Muscle of arm (tissue), 12 donors: ENCODE measurements around the gene AKR1B15. TPM values are rescaled to one million over a fixed set of nuclear protein-coding genes. Genes with fewer than 3 reads are reported as not detected.
A peak's percentile ranks its signal among the peaks of the same experiment; 100 is the strongest.
"Not testable (repeated sequence)": the region's sequence is repeated elsewhere in the genome, so short reads cannot be mapped to it uniquely, and the experiment has no call there.

Source experiments
- DNase-seq: peaks from one replicate; pipeline ENCODE4 v3.0.0-alpha.2; 2013
- polyA plus RNA-seq, 12 donors: library from polyadenylated mRNA; unstranded; fragments of 120-200 nt; gene quantifications; one replicate each; pipeline ENCODE4 v1.2.1, GENCODE V29; 2013; ENCODE audit not compliant: insufficient read length in 12 of 12

AKR1B15 gene
- polyA plus RNA-seq, 12 donors, result 0.18 to 0.74 (median 0.30) TPM; not detected in 3

DNA sequence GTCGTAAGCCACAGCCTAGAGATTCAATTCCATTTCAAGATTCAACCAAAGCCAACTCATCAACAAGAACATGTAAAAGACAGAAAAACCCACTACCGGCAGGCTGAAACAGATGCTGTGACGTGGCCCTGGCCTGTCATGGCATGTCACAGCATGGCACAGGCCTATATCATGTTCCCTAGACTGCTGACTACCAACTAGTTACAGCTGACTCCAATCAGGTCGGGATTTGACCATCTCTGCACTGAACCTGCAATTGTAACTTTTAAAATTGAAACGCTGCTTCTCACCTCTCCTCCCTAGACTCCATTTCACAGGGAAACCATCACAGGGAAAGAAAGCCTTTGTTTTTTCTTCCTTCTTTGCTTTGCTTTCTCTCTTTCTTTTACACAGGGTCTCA is 12.7 kb downstream of the AKR1B15 start:
- DNase-seq, result not testable (repeated sequence)

GRCh38 chr7:134562136-134562535 is 13.2 kb downstream of the AKR1B15 start:
- no peak for DNase-seq

DNA sequence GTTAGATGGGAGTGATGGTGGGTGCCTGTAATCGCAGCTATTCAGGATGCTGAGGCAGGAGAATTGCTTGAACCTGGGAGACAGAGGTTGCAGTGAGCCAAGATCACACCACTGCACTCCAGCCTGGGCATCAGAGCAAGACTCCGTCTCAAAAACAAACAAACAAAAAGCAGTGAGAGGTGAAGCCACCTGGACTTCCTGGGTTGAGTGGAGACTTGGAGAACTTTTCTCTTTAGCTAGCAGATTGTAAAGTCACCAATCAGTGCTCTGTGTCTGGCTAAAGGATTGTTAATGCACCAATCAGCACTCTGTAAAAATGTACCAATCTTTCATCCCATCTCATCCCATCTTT is 14.5 kb downstream of the AKR1B15 start:
- not testable (repeated sequence) for DNase-seq

- DNase-seq, result no peak
Measured at GRCh38 chr7:134565643-134566136, 16.8 kb downstream of the AKR1B15 start.

- DNase-seq, result no peak
Measured at GRCh38 chr7:134567368-134567767, 18.5 kb downstream of the AKR1B15 start.

DNA sequence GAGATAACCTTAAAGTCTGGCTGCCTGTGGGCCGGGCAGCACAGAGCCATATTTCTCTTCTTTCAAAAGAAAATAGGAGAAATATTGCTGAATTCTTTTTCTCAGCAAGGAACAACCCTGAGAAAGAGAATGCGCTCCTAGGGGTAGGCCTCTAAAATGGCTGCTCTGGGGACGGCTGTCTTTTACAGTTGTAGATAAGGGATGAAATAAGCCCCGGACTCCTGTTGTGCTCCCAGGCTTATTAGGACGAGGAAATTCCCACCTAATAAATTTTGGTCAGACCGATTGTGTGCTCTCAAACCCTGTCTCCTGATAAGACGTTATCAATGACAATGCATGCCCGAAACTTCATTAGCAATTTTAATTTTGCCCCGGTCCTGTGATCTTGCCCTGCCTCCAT is 21.1 kb downstream of the AKR1B15 start:
- DNase-seq, result not testable (repeated sequence)

DNA sequence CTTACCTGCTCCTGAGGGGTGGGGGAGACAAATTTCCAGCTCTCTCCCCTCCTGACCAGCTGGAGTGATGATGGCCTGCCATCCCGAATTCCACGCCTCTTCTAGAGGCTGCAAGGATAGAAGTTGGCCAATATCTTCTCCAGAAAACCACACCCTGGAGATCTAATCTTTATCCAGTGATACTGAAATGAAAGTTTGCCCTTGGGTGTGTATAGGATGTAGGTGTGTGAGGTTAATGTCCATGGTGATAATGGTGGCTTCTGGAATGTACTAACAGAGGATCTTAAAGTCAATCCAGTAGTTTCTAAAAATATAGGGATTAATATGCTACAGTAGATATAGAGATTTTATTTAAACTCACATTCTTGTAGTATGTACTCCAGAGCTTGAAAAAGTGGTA is 22.2 kb downstream of the AKR1B15 start:
- no peak for DNase-seq

DNA sequence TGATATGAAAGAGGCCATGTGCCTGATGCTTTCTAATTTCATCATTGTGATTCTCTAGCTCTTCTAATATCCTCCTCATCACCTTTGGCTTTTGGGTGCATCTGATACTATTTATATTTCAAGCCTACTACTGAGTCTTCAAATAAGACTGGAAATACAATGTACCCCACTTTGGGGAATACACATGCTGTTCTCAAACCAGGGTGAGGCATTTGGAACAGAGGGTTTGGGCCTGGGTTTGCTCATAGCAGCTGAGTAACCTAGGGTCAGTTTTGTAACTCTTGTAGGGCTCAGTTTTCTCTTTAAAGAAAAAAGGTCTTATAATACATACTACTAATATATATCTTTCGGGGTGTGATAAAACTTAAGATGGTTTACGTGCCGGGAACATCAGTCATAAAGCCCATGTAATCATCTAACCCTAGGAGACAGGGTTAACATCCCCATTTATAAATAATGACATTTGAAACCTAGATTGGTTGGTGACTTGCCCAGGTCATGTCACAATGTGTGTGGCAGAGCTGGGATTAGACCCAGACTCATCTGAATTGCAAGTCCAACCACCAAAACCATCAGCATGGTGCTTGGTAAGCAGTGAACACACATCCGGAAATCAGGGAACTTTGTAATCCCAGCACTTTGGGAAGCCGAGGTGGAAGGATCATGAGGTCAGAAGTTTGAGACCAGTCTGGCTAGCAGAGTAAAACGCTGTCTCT is 23.0 kb downstream of the AKR1B15 start:
- DNase-seq, result no peak

GRCh38 chr7:134574322-134574721 is 25.4 kb downstream of the AKR1B15 start:
- no peak for DNase-seq

DNA sequence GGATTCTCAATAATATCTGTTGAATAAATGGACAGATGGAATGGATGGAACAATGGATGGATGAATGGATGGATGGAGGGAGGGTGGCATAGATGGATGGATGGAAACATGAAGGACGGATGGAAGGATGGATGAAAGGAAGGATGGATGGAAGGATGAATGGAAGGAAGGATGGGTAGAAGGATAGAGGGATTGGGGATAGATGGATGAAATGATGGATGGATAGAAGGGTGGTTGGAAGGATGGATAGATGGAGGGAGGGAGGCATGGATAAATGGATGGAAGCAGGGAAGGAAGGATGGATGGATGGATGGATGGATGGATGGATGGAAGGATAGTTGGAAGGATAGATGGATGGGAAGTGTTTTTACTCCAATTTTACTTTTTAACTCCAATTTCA is 35.4 kb downstream of the AKR1B15 start:
- no peak for DNase-seq

DNA sequence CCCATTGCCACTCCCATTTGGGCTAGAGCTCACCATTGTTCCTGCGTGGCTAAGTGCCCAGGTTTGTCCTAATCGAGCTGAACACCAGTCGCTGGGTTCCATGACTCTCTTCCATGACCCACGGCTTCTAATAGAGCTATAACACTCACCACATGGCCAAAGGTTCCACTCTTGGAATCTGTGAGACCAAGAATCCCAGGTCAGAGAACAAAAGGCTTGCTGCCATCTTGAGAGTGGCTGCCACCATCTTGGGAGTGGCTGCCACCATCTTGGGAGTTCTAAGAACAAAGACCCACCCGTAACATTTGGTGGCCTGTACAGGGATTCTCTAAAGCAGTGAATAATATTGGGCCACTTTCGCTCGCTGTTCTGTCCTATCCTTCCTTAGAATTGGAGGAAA is 37.0 kb downstream of the AKR1B15 start:
- DNase-seq, result no peak

- DNase-seq, result no peak
Measured at GRCh38 chr7:134587750-134588149, 38.8 kb downstream of the AKR1B15 start.

DNA sequence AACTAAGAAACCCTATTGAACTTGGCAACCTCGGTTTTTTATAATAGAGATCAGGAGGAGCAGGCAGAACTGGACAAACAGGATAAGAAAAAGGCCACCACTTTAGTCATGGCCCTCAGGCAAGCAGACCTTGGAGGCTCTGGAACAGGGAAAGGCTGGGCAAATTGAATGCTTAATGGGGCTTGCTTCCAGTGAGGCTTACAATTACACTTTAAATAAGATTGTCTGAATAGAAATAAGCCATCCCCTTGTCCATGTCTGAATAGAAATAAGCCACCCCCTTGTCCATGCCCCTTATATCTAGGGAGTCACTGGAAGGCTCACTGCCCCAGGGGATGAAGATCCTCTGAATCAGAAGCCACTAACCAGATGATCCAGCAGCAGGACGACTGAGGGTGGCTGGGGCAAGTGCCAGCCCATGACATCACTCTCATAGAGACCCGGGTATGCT is 40.6 kb downstream of the AKR1B15 start:
- DNase-seq, result no peak

DNA sequence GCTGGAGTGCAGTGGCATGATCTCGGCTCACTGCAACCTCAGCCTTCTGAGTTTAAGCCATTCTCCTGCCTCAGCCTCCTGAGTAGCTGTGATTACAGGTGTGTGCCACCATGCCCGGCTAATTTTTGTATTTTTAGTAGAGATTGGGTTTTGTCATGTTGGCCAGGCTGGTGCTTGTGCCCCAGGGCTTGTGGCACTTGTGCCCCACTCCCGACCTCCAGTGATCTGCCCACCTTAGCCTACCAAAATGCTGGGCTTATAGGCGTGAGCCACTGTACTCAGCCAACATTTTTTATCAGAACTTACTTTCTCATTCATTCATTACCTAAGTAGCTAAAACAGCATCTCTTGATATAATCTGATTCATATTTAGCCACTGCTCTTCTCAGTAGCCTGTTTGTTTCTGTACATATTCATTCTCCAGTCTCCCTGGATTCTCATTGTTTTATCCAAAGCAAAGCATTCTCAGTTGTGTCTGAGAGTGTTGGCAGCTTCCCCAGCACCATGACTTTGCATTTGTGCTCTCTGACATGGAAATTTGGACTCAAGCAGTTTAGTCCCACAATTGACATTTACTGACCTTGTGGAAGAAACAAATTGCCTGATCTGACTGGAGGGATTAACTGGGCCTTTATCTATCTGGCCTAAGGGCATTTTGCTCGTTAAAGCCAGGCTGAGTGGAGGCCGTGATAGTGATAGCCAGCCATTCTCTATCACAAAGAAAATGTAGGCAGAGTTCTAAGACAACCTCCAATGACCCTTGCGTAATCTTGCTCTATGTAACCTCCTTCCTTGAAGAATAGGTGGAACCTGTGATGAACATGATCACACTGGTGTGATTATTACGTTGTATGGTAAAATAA is 44.9 kb downstream of the AKR1B15 start:
- peak; percentile 41 for DNase-seq

DNA sequence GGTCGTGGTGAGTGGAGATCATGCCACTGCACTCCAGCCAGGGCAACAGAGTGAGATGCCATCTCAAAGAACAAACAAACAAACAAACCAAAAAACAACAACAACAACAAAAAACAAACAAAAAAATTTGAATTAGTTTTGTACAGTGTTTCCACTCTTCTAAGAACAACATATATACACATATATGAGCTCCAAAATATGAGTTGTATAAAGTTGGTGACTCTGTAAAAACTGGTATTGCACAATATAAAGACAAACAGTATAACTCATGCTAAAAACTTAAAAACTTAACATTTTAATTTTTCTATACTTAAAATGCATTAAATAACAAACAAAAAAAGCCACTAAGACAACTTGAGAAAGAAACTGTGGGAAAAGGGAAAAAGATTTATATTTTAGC is 46.0 kb downstream of the AKR1B15 start:
- no peak for DNase-seq

GRCh38 chr7:134599371-134599770 is 50.5 kb downstream of the AKR1B15 start:
- no peak for DNase-seq

- no peak for DNase-seq
Measured at GRCh38 chr7:134601459-134601858, 52.5 kb downstream of the AKR1B15 start.

DNA sequence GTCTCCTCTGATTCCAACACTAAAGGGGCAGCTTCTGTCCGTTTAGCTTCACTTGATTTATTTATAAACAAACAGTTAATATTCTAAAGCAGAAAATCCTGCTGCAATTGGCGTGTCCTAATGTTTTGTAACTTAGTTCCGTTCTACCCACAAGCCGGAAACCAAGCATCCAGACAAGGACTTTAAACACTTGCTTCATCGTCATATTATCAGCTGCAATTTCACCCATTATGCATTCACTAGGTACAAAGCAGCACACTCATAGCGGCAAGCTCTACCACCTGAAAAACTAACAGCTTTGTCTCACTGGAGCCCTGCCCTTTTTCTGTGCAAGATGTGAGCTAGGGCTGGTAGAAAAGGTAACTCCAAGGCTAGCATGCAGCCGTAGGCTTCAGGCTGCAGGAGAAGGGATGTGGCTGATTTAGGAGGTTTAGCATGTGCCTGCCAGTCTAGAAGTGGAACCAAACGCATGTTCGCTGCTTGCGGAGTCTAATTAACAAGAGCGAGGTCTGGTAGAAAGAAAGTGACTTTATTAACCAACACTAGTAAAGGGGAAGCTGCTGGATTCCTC is 54.1 kb downstream of the AKR1B15 start:
- no peak for DNase-seq

DNA sequence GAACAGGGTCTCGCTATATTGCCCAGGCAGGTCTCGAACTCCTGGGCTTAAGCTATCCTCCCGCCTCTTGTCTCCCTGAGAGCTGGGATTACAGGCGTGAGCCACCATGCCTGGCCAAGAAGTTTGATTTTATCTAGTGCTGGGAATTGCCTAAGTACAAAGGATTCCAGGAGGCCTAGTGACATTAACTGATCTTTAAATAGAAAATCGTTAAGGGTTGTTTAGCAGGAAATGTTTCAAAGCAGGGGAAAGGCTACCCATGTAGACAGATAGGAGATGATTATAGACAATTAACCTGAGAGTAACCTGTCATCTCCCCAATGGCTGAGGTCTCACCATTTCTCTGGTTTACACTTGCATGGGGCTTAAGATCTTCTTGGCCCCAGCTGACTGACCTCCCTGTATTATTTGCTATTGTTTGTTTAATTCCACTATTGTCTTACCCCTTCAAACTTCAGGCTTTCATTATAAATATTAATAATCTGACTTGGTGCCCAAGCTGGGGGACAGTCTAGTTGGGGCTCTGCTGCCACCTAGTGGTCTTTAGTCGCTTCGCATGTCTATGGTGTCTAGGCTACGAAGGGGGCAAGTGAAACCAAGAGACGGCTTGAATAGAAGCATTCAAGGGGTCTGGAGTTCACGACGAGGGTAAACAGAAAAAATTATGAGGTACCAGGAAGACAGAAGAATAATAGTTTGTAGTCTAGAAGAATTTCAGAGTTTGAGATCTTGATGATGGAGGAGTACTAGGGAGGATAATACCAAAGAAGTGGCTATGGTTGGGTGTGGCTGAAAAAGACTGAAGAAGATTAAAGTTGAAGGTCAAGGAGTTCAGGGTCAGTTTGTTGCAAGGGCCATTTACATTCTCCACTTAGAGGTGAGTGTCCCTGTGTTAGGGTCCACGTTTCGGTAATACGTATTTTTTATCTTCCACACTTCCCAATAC is 57.3 kb downstream of the AKR1B15 start:
- peak; percentile 72 for DNase-seq

DNA sequence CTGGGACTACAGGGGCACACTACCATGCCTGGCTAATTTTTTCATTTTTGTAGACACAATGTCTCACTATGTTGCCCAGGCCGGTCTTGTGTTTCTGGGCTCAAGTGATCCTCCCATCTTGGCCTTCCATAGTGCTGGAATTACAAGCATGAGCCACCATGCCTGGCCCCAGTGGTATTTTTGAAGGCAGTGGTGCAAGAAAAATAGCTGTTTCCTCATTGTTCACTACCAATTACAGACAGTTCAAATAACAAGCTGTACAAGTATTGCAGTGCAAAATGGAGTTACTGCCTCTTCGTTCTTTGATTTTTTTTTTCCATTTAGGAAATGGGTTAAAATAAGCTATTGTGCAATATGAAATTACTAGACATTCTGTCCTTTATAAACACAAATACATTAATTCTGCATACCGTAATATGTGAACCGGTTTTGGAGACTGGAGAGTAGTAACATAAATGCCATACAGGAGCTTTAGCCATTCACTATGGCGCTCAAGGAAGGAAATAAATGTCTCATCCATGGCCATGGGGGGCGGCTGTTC is 62.8 kb downstream of the AKR1B15 start:
- DNase-seq, result no peak

DNA sequence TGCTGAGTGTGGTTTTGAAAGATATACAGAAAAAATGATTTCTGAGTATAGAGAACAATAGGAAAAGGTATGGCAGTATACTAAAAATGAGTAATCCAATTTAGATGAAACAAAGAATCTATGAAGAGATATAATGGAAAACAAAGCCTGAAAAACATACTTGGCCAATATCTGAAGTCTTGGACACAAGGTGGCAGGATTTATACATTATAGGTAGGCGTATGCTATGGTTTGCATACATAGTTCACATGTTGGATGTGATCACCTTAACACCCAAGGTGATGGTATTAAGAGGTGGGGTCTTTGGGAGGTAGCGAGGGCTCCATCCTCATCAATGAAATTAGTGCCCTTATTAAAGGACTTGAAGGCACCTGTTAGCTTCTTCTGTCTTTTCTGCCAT is 63.3 kb downstream of the AKR1B15 start:
- DNase-seq, result no peak
